ENCODE measurements around the gene LRP3.

- TF ChIP-seq EP300 (IDR thresholded peaks at IDR 0.05; ENCODE audit: borderline replicate concordance) (no peak), CREB1 (IDR thresholded peaks at IDR 0.05; ENCODE audit: low read depth) (no peak), YY1 (IDR thresholded peaks at IDR 0.05; ENCODE audit: low read depth) (no peak), CEBPB (IDR thresholded peaks at IDR 0.05) (no peak)
These were observed 35.8 kb downstream of the LRP3 start for GRCh38 chr19:33229962-33230361.

All from Ishikawa (cell line).